HG03442 (cell line): ENCODE results near the gene SMG1.
"Not testable (repeated sequence)": the region's sequence is repeated elsewhere in the genome, so short reads cannot be mapped to it uniquely, and the experiment has no call there.

Source experiments
- ATAC-seq: cut with Tn5 transposase; IDR thresholded peaks from one replicate; pipeline ENCODE4 v1.9.1; 2021; ENCODE audit warnings: mild to moderate bottlenecking, moderate library complexity; ENCODE audit not compliant: unreplicated experiment

SMG1 gene

GRCh38 chr16:18772171-18772570 is 154.0 kb downstream of the SMG1 start:
- ATAC-seq: not testable (repeated sequence)

GRCh38 chr16:18770336-18770962 is 155.8 kb downstream of the SMG1 start:
- not testable (repeated sequence) for ATAC-seq

- ATAC-seq: peak; percentile 66
Observed at GRCh38 chr16:18767217-18767616, 159.0 kb downstream of the SMG1 start.

GRCh38 chr16:18762713-18763112 is 163.5 kb downstream of the SMG1 start:
- ATAC-seq: peak; percentile 47

- peak; percentile 49 for ATAC-seq
Observed at GRCh38 chr16:18759598-18760520, 166.3 kb downstream of the SMG1 start.

- ATAC-seq: not testable (repeated sequence)
Observed at GRCh38 chr16:18757960-18758660, 168.1 kb downstream of the SMG1 start.

GRCh38 chr16:18756639-18757038 is 169.6 kb downstream of the SMG1 start:
- not testable (repeated sequence) for ATAC-seq
